NK-92 (cell line): ENCODE data around the gene FBLN1.
"Not testable (repeated sequence)": the region's sequence is repeated elsewhere in the genome, so short reads cannot be mapped to it uniquely, and the experiment has no call there.

Experiments
- DNase-seq: peaks from one replicate; lab custom pipeline; 2025; ENCODE audit not compliant: unreplicated experiment; lab: John Stamatoyannopoulos, UW

FBLN1 gene, protein sequence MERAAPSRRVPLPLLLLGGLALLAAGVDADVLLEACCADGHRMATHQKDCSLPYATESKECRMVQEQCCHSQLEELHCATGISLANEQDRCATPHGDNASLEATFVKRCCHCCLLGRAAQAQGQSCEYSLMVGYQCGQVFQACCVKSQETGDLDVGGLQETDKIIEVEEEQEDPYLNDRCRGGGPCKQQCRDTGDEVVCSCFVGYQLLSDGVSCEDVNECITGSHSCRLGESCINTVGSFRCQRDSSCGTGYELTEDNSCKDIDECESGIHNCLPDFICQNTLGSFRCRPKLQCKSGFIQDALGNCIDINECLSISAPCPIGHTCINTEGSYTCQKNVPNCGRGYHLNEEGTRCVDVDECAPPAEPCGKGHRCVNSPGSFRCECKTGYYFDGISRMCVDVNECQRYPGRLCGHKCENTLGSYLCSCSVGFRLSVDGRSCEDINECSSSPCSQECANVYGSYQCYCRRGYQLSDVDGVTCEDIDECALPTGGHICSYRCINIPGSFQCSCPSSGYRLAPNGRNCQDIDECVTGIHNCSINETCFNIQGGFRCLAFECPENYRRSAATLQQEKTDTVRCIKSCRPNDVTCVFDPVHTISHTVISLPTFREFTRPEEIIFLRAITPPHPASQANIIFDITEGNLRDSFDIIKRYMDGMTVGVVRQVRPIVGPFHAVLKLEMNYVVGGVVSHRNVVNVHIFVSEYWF

DNA sequence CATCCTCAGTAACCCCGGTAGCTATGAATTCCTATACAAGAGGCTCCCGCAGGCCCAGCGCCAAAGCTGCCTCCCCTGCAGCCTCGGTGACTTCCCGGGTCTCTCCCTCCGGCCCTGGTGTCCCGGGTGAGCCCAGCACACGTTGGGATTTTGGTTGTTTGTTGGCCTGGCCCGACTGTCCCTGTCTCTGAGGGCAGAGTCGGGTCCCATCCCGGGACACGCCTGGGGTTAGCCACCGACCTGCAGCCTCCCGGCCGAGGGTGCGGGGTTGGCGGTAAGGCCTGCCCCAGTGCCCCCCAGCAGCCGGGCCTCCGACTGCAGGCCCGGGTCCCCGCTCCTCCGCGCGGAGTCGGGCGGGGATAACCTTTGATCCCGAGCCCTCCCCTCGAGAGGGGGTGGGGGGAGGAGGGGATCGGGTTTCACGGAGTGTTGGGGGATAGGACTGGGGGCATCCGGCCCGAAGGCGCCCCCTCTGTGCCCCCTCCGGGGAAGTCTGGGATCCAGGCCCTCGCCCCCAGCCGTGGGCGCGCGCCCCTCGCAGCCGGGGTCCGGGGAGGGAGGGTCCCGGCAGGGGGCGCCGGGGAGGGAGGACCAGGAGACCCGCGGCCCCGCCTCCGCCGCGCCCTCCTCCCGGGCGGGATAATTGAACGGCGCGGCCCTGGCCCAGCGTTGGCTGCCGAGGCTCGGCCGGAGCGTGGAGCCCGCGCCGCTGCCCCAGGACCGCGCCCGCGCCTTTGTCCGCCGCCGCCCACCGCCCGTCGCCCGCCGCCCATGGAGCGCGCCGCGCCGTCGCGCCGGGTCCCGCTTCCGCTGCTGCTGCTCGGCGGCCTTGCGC, at the start of gene FBLN1:
TSS of gene FBLN1 (plus strand) at position 669 of the 835 bp plus-strand sequence. CDS start at position 772, 103 bp downstream.
- DNase-seq = no peak

DNA sequence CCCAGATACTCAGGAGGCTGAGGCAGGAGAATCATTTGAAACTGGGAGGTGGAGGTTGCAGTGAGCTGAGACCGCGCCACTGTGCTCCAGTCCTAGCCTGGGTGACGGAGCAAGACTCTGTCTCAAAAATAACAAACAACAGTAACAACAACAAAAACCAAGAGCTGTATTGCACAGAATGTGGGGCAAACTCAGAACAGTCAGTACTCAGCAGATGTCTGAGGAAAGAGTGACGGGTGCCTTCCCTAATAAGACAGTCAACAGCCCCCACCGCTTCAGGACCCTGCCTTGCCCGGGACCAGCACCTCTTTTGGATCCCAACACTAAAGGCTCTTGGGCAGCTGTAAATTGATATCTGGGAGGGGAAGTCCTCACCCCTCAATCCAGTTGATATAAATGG, 48.9 kb upstream of the FBLN1 start:
- no peak for DNase-seq

DNA sequence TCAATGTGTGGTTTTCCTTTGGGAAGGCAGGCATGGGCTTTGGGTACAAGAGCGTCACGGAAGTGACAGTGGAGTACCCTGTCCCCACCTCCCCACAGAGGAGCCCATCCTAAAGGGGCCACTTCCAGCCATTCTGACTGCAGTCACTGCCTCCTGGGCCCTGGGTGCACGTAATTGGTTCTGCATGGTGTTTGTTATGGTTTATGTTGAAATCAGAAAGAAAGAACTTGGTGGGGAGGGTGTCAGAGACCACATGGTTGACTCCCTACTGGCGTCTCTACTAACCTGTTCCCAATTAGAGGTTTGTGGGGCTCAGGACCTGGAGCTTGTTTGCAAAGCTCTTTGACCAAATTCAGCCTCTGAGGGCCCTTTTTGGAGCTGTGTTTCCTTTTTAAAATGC, 48.4 kb upstream of the FBLN1 start:
- no peak for DNase-seq

DNA sequence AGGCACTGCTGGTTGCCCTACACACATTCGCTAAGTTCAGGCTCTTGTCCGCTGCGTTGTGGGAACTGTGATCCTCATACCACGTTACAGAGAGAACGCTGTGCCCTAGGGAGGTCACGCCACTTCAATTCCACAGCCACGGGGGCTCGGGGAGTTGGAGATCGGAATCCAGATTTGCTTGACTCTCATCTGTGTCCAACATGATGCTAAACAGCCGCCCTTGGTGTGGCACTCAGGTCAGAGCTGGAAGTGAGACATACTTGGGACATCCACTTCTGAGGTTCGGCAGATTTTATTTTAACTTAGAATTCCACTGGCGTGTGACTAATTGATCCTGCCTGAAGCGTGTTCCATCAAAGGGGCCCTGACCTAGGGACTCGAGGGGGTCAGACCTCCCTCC, 47.5 kb upstream of the FBLN1 start:
- DNase-seq = no peak

DNA sequence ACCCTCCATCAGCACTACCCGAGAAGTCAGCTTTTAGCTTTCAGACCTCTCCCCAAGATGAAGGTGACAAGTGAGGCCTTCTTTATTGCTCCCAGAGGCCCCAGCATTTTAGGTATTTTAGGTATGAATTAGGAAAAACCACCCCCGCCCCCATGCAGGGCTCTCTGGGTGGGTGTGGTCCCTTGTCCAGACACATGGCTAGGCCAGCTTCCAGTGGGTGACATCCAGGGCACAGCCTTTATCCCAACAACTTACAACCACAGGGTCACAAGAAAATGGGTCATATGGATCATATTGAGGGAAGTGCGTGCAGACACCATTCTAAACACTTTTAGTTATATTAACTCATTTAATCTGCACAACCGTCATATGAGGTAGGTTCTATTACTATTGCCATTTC, 47.1 kb upstream of the FBLN1 start:
- no peak for DNase-seq

DNA sequence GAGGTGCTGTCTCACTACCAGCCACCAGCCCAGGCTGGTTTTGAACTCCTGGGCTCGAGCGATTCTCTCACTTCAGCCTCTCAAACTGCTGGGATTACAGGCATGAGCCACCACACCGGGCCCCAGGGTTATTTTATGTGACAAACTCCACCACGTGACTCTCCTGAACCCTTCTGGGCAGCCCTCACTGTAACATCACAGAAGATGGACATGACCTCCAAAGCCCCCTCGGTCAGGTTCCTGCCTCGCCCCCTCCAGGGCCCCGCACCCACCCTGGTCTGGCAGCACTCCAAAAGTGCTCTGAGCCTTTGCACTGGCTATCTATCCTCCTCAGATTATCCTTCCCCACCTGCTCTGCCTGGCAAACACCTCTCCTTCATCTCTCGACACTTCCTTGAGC, 45.9 kb upstream of the FBLN1 start:
- no peak for DNase-seq

DNA sequence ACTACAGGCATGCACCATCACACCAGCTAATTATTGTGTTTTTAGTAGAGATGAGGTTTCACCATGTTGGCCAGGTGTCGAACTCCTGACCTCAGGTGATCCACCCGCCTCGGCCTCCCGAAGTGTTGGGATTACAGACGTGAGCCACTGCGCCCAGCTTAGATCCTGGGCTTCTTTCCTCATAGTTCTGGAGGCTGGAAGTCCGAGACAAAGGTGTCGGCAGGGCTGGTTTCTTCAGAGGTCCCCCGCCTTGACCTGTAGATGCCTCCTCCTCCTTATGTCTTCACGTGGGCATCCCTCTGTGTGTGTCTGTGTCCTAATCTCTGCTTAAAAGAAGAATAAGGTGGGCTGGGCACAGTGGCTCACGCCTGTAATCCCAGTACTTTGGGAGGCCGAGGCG, 44.2 kb upstream of the FBLN1 start:
- DNase-seq = no peak

DNA sequence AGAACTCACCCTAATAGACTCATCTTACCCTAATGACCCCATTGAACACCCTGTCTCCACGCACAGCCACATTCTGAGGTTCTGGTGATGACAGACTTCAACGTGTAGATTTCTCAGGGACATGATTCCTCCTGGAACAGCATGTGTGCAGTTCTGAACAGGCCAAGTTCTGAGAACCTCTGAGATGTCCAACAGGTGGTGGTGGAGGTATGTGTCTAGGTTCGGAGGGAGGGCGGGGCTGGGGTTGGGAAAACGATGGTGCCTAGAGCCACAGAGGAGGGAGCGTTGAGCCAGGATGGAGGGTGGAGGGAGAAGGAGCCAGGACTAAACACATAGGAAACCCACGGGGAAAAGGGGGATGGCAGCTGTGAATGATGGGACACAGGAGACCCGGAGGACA, 43.4 kb upstream of the FBLN1 start:
- DNase-seq = no peak

DNA sequence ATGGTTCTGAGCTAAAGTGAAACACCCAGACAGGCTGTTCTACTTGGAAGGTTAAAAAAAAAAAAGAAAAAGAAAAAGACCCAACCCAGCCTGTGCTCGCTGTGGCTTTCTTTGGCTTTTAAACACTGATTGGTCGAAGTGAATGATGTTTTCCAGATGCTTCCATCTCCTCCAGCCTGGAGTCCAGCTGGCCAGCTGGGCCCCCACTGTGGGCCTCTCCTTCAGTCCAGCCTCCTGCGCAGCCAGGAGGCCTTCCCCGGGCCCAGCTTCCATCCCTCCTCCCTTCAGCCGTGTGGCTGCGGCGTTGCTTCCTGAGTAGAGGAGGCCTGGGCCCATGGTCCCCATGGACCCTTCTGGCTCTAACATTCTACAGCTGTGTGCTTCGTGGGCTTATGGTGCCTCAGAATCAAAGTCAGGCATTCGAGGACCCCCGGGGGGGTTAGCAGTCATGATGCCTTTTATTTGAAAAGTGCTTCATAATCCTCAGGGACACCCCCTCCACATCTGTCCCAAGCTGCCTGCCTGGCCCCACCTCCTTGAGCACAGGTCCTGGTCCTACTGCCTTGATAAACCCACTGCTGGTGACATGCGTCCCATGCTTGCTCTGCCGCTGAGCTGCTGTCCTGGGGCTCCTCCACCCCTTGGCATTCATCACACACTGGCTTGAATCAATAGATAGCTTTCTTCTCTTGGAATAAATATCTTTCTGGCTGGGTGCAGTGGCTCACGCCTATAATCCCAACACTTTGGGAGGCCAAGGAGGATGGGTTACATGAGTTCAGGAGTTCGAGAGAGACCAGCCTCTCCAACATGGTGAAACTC, 42.2 kb upstream of the FBLN1 start:
- DNase-seq = no peak

DNA sequence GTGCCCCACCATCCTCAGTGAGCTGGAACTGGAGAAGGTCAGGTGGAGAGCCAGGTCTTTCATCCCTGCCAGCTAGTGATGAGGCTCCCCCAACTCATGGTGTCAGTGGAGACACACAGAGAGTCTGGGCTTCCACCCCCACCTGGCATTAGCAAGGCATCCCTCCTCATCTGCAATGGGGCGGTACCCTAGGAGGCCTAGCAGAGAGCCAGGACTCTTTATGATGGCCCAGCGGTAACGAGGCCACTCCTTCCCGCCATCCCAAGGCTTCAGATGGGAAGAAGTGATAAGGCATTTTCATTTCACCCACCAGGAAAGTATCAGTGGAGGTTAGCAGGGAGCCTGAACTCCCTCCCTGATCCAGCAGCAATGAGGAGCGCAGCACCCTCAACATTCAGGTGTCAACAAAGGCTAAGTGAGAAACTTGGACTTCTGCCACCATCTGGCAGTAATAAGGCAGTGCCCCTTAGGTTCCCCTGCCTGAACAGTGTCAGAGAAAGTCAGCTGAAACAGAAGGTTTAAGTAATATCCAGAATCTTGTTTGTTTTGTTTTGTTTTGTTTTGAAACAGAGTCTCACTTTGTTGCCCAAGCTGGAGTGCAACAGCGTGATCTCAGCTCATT, 40.5 kb upstream of the FBLN1 start:
- DNase-seq = no peak

DNA sequence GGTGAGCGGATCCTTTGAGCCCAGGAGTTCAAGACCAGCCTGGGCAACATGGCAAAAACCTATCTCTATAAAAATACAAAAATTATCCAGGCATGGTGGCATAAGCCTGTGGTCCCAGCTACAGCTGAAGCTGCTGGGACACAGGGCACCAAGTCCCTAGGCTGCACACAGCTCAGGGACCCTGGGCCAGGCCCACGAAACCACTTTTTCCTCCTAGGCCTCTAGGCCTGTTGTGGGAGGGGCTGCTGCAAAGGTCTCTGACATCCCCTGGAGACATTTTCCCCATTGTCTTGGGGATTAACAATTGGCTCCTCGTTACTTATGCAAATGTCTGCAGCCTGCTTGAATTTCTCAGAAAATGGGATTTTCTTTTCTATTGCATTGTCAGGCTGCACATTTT, 39.0 kb upstream of the FBLN1 start:
- DNase-seq = not testable (repeated sequence)

DNA sequence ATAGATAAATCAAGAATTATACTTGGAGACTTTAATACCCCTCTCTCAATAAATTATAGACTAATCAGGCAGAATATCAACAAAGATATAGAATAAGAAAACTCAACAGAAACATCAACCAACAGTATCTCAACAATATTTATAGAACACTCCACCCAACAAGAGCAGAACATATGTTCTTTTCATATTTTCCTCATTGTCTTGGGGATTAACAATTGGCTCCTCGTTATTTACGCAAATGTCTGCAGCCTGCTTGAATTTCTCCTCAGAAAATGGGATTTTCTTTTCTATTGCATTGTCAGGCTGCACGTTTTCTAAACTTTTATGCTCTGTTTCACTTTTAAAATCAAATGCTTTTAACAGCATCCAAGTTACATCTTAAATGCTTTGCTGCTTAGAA, 37.0 kb upstream of the FBLN1 start:
- DNase-seq = no peak

DNA sequence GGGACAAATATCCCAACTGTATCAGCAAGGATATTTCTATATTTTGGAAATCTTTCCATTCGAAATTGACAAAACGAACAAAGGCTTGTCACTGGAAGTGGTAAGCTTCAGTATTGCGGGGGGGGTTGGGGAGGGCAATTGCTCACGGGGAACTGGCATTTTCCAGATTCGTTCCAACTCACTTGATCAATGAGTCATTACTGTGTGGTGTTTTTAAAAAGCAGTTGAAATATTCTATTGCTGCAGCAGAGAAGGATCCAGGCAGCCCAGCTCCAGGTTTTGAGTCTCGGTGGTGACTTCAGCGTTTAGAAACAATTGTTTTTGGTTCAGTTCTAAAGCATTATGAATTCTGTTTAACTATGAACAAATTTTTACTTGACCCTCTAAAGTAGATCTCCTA, 33.8 kb upstream of the FBLN1 start:
- DNase-seq = no peak

DNA sequence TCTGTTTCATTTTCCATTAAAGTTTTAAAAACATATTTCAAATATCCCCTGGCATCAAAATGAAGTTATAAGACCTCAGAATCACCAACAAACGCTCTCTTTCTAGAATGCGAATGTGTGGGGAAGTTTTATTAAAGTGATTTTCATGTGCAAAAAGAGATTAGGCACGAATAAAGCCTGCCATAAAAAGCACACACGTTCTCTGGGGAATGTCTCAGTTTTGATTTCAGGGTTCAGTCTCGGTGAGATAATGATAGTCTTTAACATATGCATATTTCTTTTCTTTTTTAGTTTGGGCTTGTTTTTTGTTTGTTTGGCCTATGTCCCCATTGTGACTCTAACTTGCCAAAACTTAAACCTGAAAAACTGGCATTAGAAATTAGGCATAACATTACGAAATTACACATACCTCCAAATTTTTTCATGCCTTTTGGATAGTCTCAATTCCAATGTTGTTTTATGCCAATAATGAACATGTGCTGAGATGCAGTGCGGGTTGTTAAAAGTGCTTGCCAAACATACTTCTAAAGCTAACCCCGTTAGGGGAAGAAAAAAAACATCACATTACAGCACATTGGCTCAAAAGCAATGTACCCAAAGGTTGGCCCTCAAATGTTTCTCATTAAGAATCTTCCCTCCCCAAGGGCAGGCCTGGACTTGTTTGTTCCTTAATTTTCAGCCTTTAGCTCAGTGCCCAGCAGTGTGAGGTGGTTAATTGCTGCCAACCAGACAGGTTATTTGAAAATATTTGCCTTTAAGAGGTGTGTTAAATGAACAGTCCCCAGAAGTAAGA, 33.2 kb upstream of the FBLN1 start:
- DNase-seq = no peak

DNA sequence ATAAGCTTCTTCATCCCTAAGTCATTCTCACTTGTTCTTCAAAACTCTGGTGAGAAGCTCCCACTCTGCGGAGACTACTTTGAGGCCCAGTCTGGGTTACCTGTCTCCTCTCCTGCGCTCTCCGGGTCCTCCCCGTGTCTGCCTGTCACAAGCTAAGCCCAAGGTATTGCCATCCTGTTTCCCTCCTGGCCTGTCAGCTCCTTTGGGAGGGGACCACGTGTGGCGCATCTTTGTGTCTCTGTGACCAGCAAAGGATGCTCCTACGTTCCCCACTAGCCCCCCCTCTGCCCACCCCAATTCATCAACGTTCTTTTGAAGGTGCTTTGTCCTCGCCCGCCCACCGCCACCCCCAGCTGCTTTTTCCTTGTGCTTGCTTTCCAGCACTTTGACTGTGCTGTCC, 31.8 kb upstream of the FBLN1 start:
- no peak for DNase-seq

DNA sequence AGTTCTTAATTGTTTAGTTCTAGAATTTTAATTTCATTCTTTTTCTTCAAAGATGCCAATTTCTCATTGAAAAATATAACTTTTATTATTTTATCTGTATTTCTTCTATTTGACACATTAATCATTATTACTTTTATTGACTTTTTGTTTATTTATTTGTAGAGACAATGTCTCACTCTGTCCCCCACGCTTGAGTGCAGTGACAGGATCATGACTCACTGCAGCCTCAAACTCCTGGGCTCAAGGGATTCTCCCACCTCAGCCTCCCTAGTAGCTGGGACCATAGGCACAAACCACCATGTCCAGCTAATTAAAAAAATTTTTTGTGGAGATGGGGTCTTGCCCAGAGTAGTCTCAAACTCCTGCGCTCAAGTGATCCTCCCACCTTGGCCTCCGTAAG, 30.3 kb upstream of the FBLN1 start:
- DNase-seq = no peak

DNA sequence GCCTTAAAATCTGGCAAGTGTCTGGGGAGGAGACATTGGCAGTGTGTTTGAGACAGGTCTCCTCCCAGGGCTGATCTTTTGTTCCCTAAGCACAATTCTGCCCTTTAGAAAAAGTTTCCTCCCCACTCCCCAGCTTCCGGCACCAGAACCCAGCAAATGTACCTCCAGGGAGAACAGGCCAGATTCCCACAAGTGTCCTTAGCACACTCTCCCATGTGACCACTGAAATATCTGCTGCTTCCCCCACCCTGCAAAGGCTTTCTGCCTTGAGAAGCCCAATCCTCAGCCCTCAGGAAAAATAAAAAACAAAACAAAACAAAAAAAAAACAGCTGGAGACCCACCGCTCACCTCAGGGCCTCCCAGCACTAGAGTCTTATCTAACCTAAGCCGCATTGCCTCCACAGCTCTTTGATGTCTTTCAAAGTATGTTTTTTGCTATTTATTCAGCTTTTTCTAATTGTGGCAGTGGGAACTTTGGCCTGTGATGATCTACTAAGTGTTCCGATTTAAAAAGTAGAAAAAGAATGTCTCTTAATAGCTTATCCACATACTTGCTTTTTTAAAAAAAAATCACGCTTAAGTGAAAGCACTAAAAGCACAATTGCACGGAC, 29.0 kb upstream of the FBLN1 start:
- DNase-seq = no peak

DNA sequence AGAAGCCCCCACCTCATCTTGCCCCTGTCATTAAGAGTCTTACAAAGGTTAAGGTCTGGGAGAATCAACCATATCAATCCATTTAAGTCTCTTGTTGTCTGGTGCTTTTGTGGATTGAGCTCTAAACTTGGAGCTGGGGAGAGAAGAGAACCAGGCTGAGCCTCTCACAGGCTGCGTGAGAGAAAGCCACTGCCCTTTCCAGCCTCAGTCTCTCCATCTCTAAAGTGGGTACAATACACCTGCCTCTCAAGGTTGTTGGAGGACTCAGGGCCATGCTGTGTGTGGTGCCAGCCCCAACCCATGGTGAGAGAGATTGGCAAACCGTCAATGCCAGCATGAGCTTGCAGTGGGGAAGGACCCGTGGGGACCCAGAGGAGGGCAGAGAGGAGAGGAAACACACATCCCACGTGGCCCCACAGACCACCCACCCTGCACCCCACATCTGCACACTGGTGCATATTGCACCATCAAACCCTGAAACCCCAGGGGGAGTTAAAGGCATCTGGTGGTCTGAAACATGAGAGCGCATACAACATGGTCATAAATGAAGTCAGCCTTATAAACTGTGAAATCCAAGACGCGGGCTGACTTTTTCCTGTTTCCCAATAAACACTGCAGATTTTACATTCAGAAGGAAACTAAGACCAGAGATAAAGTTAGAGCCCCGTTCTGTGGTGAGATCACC, 27.5 kb upstream of the FBLN1 start:
- DNase-seq = no peak
